OCI-LY1 (cell line): Measurements from ENCODE around the gene HTR1B.

Source experiments
- H2AFZ ChIP-seq: fragments of 200-600 bp; sonication (generic), shearing (Covaris generic); 2 replicates; pipeline ENCODE4 v1.6.0; 2014; ENCODE audit warnings: antibody characterized with exemption, mild to moderate bottlenecking, low read length
- H3F3A ChIP-seq: fragments of 200-600 bp; sonication (generic), shearing (Covaris generic); 2 replicates; pipeline ENCODE4 v1.6.0; 2014; ENCODE audit warnings: mild to moderate bottlenecking, antibody characterized with exemption, low read length, moderate library complexity; ENCODE audit not compliant: insufficient read depth
- H3K27ac ChIP-seq: fragments of 200-600 bp; sonication (generic); 2 replicates; pipeline ENCODE4 v1.5.1; 2014; ENCODE audit warnings: low read length, mixed run types, mild to moderate bottlenecking, low read depth; ENCODE audit not compliant: poor library complexity, severe bottlenecking
- H3K27me3 ChIP-seq: fragments of 200-600 bp; sonication (generic); 2 replicates; pipeline ENCODE4 v1.6.0; 2014; ENCODE audit warnings: antibody characterized with exemption, mild to moderate bottlenecking, low read length, moderate library complexity; ENCODE audit not compliant: insufficient read depth
- H3K36me3 ChIP-seq: fragments of 200-600 bp; sonication (generic); 2 replicates; pipeline ENCODE4 v1.6.1; 2014; ENCODE audit warnings: mild to moderate bottlenecking, antibody characterized with exemption, low read length, moderate library complexity, mixed read lengths; ENCODE audit not compliant: insufficient read depth
- H3K4me1 ChIP-seq: fragments of 200-600 bp; sonication (generic); 2 replicates; pipeline ENCODE4 v1.5.1; 2014; ENCODE audit warnings: mild to moderate bottlenecking, low read length, moderate library complexity; ENCODE audit not compliant: insufficient read depth, severe bottlenecking
- H3K4me2 ChIP-seq: fragments of 200-600 bp; sonication (generic), shearing (Covaris generic); 2 replicates; pipeline ENCODE4 v1.6.1; 2014; ENCODE audit warnings: low read length
- H3K4me3 ChIP-seq: fragments of 200-600 bp; sonication (generic); 2 replicates; pipeline ENCODE4 v1.5.1; 2014; ENCODE audit warnings: low read length, low read depth, mild to moderate bottlenecking, mixed read lengths; ENCODE audit not compliant: poor library complexity, severe bottlenecking
- H3K79me2 ChIP-seq: fragments of 200-600 bp; shearing (Covaris generic); 2 replicates; pipeline ENCODE4 v1.6.1; 2016; ENCODE audit warnings: mixed run types, low read length, mixed read lengths; ENCODE audit not compliant: insufficient read depth
- H3K9ac ChIP-seq: fragments of 200-600 bp; sonication (generic), shearing (Covaris generic); 2 replicates; pipeline ENCODE4 v1.6.1; 2014; ENCODE audit warnings: mild to moderate bottlenecking, low read length, mixed read lengths
- H3K9me2 ChIP-seq: fragments of 200-600 bp; sonication (generic), shearing (Covaris generic); 2 replicates; pipeline ENCODE4 v1.6.1; 2014; ENCODE audit warnings: low read depth, mild to moderate bottlenecking, low read length, mixed read lengths
- H3K9me3 ChIP-seq: fragments of 200-600 bp; shearing (Covaris generic); 2 replicates; pipeline ENCODE4 v1.6.1; 2014; ENCODE audit warnings: low read length, mixed read lengths
- H4K20me1 ChIP-seq: fragments of 200-600 bp; sonication (generic), shearing (Covaris generic); 2 replicates; pipeline ENCODE4 v1.6.0; 2016; ENCODE audit warnings: mild to moderate bottlenecking, low read length; ENCODE audit not compliant: insufficient read depth
- CTCF ChIP-seq: fragments of 200-600 bp; sonication (generic), shearing (Covaris generic); IDR thresholded peaks from 2 replicates; pipeline ENCODE4 v1.5.1; 2017; ENCODE audit warnings: mild to moderate bottlenecking, antibody characterized with exemption, low read length, moderate library complexity, mixed read lengths
- EZH2 ChIP-seq: fragments of 200-600 bp; sonication (generic), shearing (Covaris generic); IDR thresholded peaks from 2 replicates; pipeline ENCODE4 v1.8.0; 2017; ENCODE audit warnings: borderline replicate concordance, mixed run types, mild to moderate bottlenecking, antibody characterized with exemption, low read length, moderate library complexity, mixed read lengths

HTR1B gene

GRCh38 chr6:77448546-77448945, 14.7 kb downstream of the HTR1B start:
- Histone ChIP-seq H3K36me3 (no peaks in the 10 kb centered on the region), H2AFZ (no peak overlapping the region), H3K9ac (no peak overlapping the region), H3K27ac (no peak overlapping the region), H4K20me1 (no peaks in the 10 kb centered on the region), H3F3A (no peaks in the 10 kb centered on the region), H3K4me1 (no peaks in the 10 kb centered on the region), H3K27me3 (no peaks in the 10 kb centered on the region), H3K4me2 (no peak overlapping the region), H3K79me2 (no peaks in the 10 kb centered on the region), H3K4me3 (no peak overlapping the region), H3K9me3 (no peaks in the 10 kb centered on the region), H3K9me2 (no peaks in the 10 kb centered on the region)
- TF ChIP-seq CTCF (no peak), EZH2 (no peak)

GRCh38 chr6:77447254-77447653, 16.0 kb downstream of the HTR1B start:
- no peaks in the 10 kb centered on the region for H3K27me3 ChIP-seq
- TF ChIP-seq EZH2 = no peak
- TF ChIP-seq CTCF = no peak
- H3K4me2 ChIP-seq = no peak overlapping the region
- H4K20me1 ChIP-seq = no peaks in the 10 kb centered on the region
- H3K27ac ChIP-seq = no peak overlapping the region
- H3K4me1 ChIP-seq = no peaks in the 10 kb centered on the region
- no peaks in the 10 kb centered on the region for H3K9me3 ChIP-seq
- H3K36me3 ChIP-seq = no peaks in the 10 kb centered on the region
- no peak overlapping the region for H3K9ac ChIP-seq
- H3F3A ChIP-seq = no peaks in the 10 kb centered on the region
- H3K79me2 ChIP-seq = no peaks in the 10 kb centered on the region
- no peaks in the 10 kb centered on the region for H3K9me2 ChIP-seq
- H3K4me3 ChIP-seq = no peak overlapping the region
- no peak overlapping the region for H2AFZ ChIP-seq

- Histone ChIP-seq H2AFZ (no peak overlapping the region), H3K9me3 (no peaks in the 10 kb centered on the region)
Measured at GRCh38 chr6:77446249-77446648, 17.0 kb downstream of the HTR1B start.

More at GRCh38 chr6:77446249-77446648, 17.0 kb downstream of the HTR1B start:
- Histone ChIP-seq H3K4me3 (no peak overlapping the region), H3F3A (no peaks in the 10 kb centered on the region), H3K36me3 (no peaks in the 10 kb centered on the region), H4K20me1 (no peaks in the 10 kb centered on the region), H3K9me2 (no peaks in the 10 kb centered on the region), H3K4me1 (no peaks in the 10 kb centered on the region), H3K9ac (no peak overlapping the region), H3K27ac (no peak overlapping the region), H3K27me3 (no peaks in the 10 kb centered on the region), H3K79me2 (no peaks in the 10 kb centered on the region), H3K4me2 (no peak overlapping the region)
- TF ChIP-seq CTCF (no peak), EZH2 (no peak)
